ENCODE results near the gene SPINK8.
A peak's percentile ranks its signal among the peaks of the same experiment; 100 is the strongest.
"Not testable (repeated sequence)": the region's sequence is repeated elsewhere in the genome, so short reads cannot be mapped to it uniquely, and the experiment has no call there.

Gene SPINK8

GRCh38 chr3:48280881-48281280, 52.6 kb downstream of the SPINK8 start:
- no peak for DNase-seq (ENCODE audit: low read depth in 2 of 3, low spot score in 2 of 3)

DNA sequence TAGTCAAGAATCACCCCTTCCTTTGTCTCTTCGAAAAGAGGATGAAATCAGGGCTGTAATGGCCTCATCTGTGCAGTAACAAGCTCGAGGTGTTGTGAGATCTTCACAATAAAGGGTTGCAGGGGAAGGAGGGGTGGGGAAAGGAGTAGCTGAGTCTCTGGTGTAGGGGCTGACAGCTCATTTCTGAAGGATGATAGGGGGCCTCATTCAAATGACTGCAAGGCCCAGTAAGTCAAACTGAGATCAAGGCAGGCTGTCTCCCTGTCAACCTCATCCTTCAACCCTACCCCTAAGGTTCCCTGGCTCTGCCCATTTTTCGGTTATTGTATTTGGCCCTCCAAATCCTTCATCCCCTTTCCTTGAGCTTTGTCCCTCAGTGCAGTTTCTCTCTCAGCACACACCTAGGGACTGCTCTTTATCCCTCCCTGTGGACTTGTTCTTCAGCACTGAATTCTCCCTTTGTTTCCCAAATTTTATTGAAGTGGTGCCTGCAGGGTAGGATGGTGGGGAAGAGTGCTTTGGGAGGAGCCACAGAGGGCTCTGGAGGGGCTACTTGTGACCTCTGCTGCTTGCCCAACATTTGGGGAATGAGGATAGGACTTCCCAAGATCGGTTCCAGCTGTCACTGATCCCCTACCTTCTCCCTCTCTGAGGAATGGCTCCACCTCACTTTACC, 54.4 kb downstream of the SPINK8 start:
- no peak for DNase-seq (ENCODE audit: low read depth in 2 of 3, low spot score in 2 of 3)

DNA sequence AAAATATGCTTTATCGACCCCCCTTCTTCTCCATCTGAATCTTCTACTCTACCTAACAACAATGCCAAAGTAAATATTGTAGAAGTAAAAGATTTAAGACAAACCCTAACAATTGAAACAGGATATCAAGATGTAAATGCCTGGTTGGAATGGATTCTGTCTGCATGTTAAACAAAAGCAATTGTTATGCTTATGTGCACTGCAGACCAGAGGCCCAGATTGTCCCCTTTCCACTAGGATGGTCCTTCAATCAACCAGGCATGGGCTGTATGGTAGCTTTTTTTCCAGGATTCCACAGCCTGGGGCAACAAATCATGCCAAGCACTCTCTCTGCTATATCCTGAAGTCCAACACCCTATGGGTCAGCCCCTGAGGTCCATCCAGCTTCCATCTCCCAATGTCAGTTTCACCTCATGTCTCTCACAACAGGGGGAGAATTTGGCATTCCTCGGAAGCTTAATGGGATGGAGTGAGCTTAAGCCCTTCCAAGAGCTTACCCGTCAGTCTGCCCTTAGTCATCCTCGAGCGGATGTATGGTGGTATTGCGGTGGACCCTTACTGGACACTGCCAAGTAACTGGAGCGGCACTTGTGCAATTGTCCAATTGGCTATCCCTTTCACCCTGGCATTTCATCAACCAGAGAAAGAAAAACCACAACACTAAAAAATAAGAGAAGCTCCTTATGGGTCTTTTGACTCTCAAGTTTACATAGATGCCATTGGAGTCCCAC, 56.4 kb downstream of the SPINK8 start:
- no peak for DNase-seq (ENCODE audit: low read depth in 2 of 3, low spot score in 2 of 3)

GRCh38 chr3:48275287-48276027, 58.0 kb downstream of the SPINK8 start:
- DNase-seq (ENCODE audit: low read depth in 2 of 3, low spot score in 2 of 3): no peak

GRCh38 chr3:48274452-48274851, 59.0 kb downstream of the SPINK8 start:
- no peak for DNase-seq (ENCODE audit: low read depth in 2 of 3, low spot score in 2 of 3)

DNA sequence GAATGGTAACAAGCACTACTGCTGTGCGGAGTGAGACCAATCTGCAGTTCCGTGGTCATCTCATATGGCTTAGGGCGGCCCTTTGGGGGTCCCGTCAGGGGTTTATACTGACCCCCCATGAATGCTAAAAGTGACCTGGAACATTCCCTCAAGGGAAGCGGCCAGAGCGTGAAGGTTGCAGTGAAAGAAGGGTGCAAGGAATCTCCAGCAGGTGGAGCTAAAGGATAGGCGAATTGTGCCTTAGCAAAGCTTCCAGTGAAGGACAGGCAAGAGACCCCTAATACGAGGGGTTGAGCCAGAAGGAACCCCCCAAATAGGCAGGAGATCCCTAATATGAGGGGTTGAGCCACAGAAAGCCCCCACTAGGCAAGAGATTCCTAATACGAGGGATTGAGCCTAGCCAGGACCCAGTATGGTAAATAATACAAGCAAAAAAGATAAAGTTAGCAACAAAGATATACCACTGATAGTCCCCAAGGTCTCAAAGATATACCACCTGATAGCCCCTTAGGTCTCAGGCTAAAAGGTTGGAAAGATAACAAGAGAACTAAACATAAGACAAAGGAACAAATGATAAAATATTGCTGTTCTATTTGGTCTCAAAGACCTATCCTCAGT, 59.8 kb downstream of the SPINK8 start:
- peak in 1 of 3 experiments; percentile 13 for DNase-seq (ENCODE audit: low read depth in 2 of 3, low spot score in 2 of 3)

DNA sequence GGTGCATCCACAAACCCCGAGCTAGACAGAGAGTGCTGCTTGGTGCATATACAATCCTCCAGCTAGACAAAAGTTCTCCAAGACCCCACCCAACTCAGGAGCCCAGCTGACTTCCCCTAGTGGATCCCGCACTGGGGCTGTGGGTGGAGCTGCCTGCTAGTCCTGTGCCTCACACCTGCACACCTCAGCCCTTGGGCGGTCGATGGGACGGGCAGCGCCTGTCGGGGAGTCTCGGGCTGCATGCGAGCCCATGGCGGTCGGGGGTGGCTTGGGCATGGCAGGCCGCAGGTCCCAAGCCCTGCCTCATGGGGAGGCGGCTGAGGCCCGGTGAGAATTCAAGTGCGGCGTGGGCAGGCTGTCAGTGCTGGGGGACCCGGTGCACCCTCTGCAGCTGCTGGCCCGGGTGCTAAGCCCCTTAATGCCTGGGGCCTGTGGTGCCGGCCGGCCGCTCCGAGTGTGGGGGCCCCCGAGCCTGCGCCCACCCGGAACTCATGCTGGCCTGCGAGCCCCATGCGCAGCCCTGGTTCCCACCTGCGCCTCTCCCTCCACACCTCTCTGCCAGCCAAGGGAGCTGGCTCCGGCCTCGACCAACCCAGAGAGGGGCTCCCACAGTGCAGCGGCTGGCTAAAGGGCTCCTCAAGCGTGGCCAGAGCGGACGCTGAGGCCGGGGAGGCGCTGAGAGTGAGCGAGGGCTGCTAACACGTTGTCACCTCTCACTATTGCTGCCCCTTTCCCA, 61.5 kb downstream of the SPINK8 start:
- no peak for DNase-seq (ENCODE audit: low read depth in 2 of 3, low spot score in 2 of 3)

DNA sequence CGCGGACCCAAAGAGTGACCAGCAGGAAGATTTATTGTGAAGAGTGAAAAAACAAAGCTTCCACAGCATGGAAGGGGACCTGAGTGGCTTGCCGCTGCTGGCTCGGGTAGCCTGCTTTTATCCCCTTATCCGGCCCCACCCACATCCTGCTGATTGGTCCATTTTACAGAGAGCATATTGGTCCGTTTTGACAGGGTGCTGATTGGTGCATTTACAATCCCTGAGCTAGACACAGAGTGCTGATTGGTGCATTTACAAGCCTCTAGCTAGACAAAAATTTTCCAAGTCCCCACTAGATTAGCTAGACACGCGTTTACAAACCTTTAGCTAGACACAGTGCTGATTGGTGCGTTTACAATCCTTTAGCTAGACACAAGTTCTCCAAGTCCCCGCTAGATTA, 62.2 kb downstream of the SPINK8 start:
- not testable (repeated sequence) for DNase-seq (ENCODE audit: low read depth in 2 of 3, low spot score in 2 of 3)

GRCh38 chr3:48270306-48270705, 63.2 kb downstream of the SPINK8 start:
- no peak for DNase-seq (ENCODE audit: low read depth in 2 of 3, low spot score in 2 of 3)

GRCh38 chr3:48269592-48269991, 63.9 kb downstream of the SPINK8 start:
- no peak for DNase-seq (ENCODE audit: low read depth in 2 of 3, low spot score in 2 of 3)

DNA sequence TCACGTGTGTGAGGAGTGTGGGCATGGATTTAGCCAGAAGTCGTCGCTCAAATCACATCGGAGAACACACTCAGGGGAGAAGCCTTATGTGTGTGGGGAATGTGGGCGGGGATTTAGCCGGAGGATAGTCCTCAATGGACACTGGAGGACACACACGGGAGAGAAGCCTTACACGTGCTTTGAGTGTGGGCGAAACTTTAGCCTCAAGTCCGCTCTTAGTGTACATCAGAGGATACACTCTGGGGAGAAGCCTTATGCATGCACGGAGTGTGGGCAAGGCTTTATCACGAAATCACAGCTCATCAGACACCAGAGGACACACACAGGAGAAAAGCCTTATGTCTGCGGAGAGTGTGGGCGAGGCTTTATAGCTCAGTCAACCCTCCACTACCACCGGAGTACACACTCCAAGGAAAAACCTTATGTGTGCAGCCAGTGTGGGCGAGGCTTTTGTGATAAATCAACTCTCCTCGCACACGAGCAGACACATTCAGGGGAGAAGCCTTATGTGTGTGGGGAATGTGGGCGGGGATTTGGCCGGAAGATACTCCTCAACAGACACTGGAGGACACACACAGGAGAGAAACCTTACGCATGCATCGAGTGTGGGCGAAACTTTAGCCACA, 64.4 kb downstream of the SPINK8 start:
- DNase-seq (ENCODE audit: low read depth in 2 of 3, low spot score in 2 of 3): peak in 2 of 3 experiments; percentile 32 to 37

- DNase-seq (ENCODE audit: low read depth in 2 of 3, low spot score in 2 of 3): peak; percentile 39 to 65 (median 59)
These were observed 65.0 kb downstream of the SPINK8 start for GRCh38 chr3:48268381-48268935.

- DNase-seq (ENCODE audit: low read depth in 2 of 3, low spot score in 2 of 3): no peak
These were observed 65.7 kb downstream of the SPINK8 start for GRCh38 chr3:48267782-48268181.

DNA sequence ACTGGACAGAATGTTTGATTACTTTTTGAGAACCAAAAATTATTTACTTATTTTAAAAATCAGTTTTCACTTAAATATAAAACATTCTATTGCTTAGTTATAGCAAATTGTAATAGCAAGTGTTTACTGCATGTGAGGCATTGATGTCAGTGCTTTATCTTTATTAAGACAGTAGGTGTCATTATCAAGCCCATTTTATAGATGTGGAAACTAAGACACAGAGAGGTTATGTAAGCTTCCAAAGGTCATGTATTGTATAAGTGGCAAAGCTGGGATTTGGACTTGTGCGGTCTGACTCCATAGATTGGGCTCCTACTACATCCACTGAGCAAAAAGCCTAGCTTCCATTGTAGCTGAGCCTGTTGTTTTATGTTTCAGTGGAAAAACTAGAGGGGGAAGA, 74.9 kb downstream of the SPINK8 start:
- DNase-seq (ENCODE audit: low read depth in 2 of 3, low spot score in 2 of 3): no peak
